Activated naive CD4-positive, alpha-beta T cell treated with anti-CD3 and anti-CD28 coated beads for 36 hours (primary cell): ENCODE data around the gene RGS5. TPM values are rescaled to one million over a fixed set of nuclear protein-coding genes. Genes with fewer than 3 reads are reported as not detected.
"Not testable (repeated sequence)": the region's sequence is repeated elsewhere in the genome, so short reads cannot be mapped to it uniquely, and the experiment has no call there.

Experiments
- CTCF ChIA-PET: fragments of 350-600 bp; sonication (Branson Sonifier 250); formaldehyde crosslinking; loops from one replicate; lab custom pipeline; 2021; ENCODE audit warnings: antibody characterized with exemption; lab: Charles Lee
- DNase-seq: peaks from one replicate; pipeline ENCODE4 v3.0.0-alpha.2; 2020
- H3K27ac Mint-ChIP-seq: one replicate; pipeline ENCODE4 v1.8.0; 2021; ENCODE audit warnings: mild to moderate bottlenecking, mixed read lengths
- H3K27me3 Mint-ChIP-seq: one replicate; pipeline ENCODE4 v1.8.0; 2021; ENCODE audit warnings: low read depth, mixed read lengths
- H3K36me3 Mint-ChIP-seq: one replicate; pipeline ENCODE4 v1.8.0; 2021; ENCODE audit warnings: low read depth, mixed read lengths
- H3K4me1 Mint-ChIP-seq: one replicate; pipeline ENCODE4 v1.8.0; 2021; ENCODE audit warnings: low read depth, mixed read lengths
- H3K4me3 Mint-ChIP-seq: one replicate; pipeline ENCODE4 v1.8.0; 2021; ENCODE audit warnings: mild to moderate bottlenecking, moderate library complexity, mixed read lengths
- H3K9me3 Mint-ChIP-seq: one replicate; pipeline ENCODE4 v1.8.0; 2021; ENCODE audit warnings: mixed read lengths
- intact Hi-C: fragments of 100-400 bp; cut with micrococcal nuclease; formaldehyde crosslinking; loops from one replicate; pipeline ENCODE4 v1.15.1; 2023
- total RNA-seq, 2 experiments: library from RNA; stranded (reverse); gene quantifications; one replicate each; pipeline ENCODE4 v1.2.3, GENCODE V29; 2021

Gene RGS5, protein sequence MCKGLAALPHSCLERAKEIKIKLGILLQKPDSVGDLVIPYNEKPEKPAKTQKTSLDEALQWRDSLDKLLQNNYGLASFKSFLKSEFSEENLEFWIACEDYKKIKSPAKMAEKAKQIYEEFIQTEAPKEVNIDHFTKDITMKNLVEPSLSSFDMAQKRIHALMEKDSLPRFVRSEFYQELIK
- total RNA-seq: 1 to 10 TPM; 1.1 to 2.8 TPM

DNA sequence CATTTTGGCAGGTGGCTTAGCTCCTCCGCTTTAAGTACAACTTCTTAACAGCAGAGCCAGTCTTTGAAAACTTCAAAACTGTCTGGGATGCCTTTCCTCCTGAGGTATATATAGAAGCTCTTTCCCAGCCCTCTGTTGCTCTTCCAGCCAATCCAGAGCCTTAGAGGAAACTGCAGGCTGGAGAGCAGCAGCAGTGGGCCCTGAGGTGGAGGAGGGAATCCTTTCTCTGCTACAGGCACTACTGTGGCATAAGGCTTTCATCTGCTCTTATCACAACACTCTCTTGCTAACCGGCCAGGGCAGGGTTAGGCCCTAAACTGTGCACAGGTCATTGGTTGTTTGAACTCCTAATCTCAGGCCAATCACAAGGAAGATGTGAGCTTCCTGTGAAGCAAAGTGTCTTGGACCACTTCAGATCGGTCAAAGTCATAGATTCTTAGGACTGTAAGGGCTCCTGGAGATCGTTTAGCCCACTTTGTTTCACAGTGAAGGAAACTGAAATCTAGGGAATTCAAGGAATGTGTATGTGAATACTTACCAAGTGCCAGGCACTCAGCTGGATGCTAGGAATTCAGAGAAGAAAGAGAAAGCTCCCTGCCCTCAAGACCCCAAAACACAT lies at the start of gene RGS5:
Gene RGS5, minus strand, starts transcription at position 84 of the 619 bp plus-strand sequence. Its CDS starts 81 bp downstream, at position 3.
- intact Hi-C loops: no loop called here
- no peaks in the 10 kb centered on the region for H3K36me3 Mint-ChIP-seq
- no peak for DNase-seq
- no peaks in the 10 kb centered on the region for H3K9me3 Mint-ChIP-seq
- CTCF ChIA-PET: interaction anchor here (0.9 kb wide), 1 partner anchor 27 kb away, joined by 3 read pairs; no protein-coding TSS in a partner anchor
- H3K27ac Mint-ChIP-seq: no peak within 1 kb of the TSS
- no peak within 1 kb of the TSS for H3K4me3 Mint-ChIP-seq
- no peaks in the 10 kb centered on the region for H3K27me3 Mint-ChIP-seq
- no peaks in the 10 kb centered on the region for H3K4me1 Mint-ChIP-seq

GRCh38 chr1:163250382-163250974 lies 47.8 kb upstream of the RGS5 start:
- no peak for DNase-seq
- Mint-ChIP-seq H3K4me1 (no peaks in the 10 kb centered on the region), H3K4me3 (no peak overlapping the region), H3K27ac (no peak overlapping the region), H3K36me3 (peaks cover 4% of the 10 kb centered on the region), H3K9me3 (peaks cover 5% of the 10 kb centered on the region), H3K27me3 (no peaks in the 10 kb centered on the region)
- intact Hi-C loops: no loop called here
- CTCF ChIA-PET: no interaction called here

DNA sequence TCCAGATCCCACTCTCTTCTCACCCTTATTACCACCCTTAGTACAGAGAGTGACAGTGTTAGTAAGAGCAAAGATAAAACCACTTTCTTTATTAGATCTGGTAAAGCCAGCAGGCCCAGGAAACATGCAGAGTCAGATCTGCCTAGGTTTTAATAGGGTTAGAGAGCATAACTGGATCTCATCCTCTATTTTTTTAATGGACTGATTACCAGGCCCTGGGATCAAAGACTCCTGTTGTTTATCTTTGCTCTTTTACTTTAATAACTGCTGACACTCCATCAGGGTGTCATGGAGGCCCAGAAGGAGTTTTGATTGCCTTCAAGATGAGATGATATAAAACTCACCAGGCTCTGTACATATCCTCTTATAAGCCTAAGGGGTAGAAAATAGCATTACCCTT lies 45.3 kb upstream of the RGS5 start:
- no peak overlapping the region for H3K27ac Mint-ChIP-seq
- H3K9me3 Mint-ChIP-seq: peaks cover 4% of the 10 kb centered on the region
- DNase-seq: no peak
- intact Hi-C loops: no loop called here
- CTCF ChIA-PET: no interaction called here
- no peaks in the 10 kb centered on the region for H3K27me3 Mint-ChIP-seq
- peaks cover 2% of the 10 kb centered on the region for H3K36me3 Mint-ChIP-seq
- no peaks in the 10 kb centered on the region for H3K4me1 Mint-ChIP-seq
- no peak overlapping the region for H3K4me3 Mint-ChIP-seq

DNA sequence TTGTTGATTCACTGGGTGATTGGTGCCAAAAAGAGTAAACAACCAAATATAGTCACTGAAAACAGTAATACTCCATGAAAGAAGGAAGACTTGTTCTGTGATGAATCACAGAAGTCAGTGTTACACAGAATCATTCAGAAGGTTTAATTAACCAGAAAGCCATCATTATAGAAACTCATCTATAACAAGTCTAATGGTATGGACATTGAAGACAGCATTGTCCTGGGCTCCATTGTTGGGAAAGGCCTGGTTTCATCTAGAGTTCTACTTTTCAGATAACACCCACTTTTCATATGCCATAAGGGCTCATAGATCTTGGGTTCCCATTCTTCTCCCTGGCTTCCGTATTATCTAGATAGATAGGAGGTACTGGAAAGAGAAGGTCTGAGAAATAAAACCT lies 41.9 kb upstream of the RGS5 start:
- H3K27me3 Mint-ChIP-seq, H3K36me3 Mint-ChIP-seq, H3K4me1 Mint-ChIP-seq, H3K27ac Mint-ChIP-seq, H3K4me3 Mint-ChIP-seq, H3K9me3 Mint-ChIP-seq, CTCF ChIA-PET, intact Hi-C loops, DNase-seq: not testable (repeated sequence)

GRCh38 chr1:163241746-163242145 lies 39.0 kb upstream of the RGS5 start:
- intact Hi-C loops: no loop called here
- H3K36me3 Mint-ChIP-seq: peaks cover 9% of the 10 kb centered on the region
- CTCF ChIA-PET: no interaction called here
- peaks cover 4% of the 10 kb centered on the region for H3K9me3 Mint-ChIP-seq
- no peaks in the 10 kb centered on the region for H3K4me1 Mint-ChIP-seq
- no peak overlapping the region for H3K27ac Mint-ChIP-seq
- DNase-seq: no peak
- no peaks in the 10 kb centered on the region for H3K27me3 Mint-ChIP-seq
- no peak overlapping the region for H3K4me3 Mint-ChIP-seq

DNA sequence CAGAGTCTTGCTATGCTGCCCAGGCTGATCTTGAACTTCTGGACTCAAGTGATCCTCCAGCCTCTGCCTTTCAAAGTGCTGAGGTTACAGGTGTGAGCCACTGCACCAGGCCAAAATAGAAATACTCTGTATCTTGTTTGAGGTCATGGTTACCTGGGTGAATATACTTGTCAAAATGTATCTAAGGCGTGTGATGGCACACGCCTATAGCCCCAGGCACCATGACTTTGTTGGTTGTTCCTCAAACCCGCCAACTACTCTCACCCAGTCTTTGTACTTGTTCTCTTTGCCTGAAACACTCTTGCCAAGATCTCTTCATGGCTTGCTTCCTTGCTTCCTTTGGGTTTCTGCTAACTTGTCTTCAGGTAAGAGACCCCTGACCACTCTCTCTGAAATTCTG lies 38.0 kb upstream of the RGS5 start:
- Mint-ChIP-seq H3K9me3 (peaks cover 4% of the 10 kb centered on the region), H3K36me3 (peaks cover 8% of the 10 kb centered on the region), H3K4me3 (no peak overlapping the region), H3K27me3 (no peaks in the 10 kb centered on the region), H3K4me1 (no peaks in the 10 kb centered on the region), H3K27ac (no peak overlapping the region)
- intact Hi-C loops: no loop called here
- CTCF ChIA-PET: no interaction called here
- DNase-seq: no peak

DNA sequence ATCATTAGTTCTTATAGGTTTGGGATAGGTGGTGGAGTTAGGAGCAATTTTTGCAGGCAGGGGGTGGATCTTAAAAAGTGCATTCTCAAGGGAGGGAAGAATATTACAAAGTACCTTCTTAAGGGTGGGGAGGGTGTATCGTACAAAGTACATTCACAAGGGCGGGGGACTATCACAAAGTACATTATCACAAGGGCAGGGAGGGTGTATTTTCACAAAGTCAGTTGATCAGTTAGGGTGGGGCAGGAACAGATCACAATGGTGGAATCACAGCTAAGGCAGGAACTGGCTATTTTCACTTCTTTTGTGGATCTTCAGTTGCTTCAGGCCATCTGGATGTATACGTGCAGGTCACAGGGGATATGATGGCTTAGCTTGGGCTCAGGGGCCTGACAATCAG lies 30.9 kb upstream of the RGS5 start:
- H3K4me1 Mint-ChIP-seq, H3K4me3 Mint-ChIP-seq, DNase-seq, H3K9me3 Mint-ChIP-seq, H3K27ac Mint-ChIP-seq, H3K27me3 Mint-ChIP-seq, intact Hi-C loops, CTCF ChIA-PET, H3K36me3 Mint-ChIP-seq: not testable (repeated sequence)

GRCh38 chr1:163231385-163231784 lies 28.7 kb upstream of the RGS5 start:
- Mint-ChIP-seq H3K4me3 (no peak overlapping the region), H3K27ac (no peak overlapping the region), H3K4me1 (no peaks in the 10 kb centered on the region), H3K9me3 (peaks cover 7% of the 10 kb centered on the region), H3K27me3 (no peaks in the 10 kb centered on the region), H3K36me3 (no peaks in the 10 kb centered on the region)
- intact Hi-C loops: no loop called here
- DNase-seq: no peak
- CTCF ChIA-PET: no interaction called here

- Mint-ChIP-seq H3K36me3 (no peaks in the 10 kb centered on the region), H3K4me1 (no peaks in the 10 kb centered on the region), H3K4me3 (no peak overlapping the region), H3K27ac (no peak overlapping the region), H3K9me3 (peaks cover 7% of the 10 kb centered on the region), H3K27me3 (no peaks in the 10 kb centered on the region)
- CTCF ChIA-PET: no interaction called here
- intact Hi-C loops: no loop called here
- no peak for DNase-seq
These were observed 28.1 kb upstream of the RGS5 start for GRCh38 chr1:163230827-163231226.

DNA sequence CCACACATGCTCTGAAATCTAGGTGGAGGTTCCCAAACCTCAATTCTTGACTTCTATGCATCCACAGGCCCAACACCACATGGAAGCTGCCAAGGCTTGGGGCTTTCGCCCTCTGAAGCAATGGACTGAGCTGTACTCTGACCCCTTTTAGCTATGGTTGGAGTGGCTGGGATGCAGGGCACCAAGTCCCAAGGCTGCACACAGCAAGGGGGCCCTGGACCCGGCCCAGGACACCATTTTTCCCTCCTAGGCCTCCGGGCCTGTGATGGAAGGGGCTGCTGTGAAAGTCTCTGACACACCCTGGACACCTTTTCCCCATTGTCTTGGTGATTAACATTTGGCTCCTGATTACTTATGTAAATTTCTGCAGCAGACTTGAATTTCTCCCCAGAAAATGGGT lies 25.6 kb upstream of the RGS5 start:
- H3K27me3 Mint-ChIP-seq, CTCF ChIA-PET, H3K4me1 Mint-ChIP-seq, intact Hi-C loops, H3K36me3 Mint-ChIP-seq, H3K9me3 Mint-ChIP-seq, DNase-seq, H3K27ac Mint-ChIP-seq, H3K4me3 Mint-ChIP-seq: not testable (repeated sequence)

GRCh38 chr1:163227126-163227525 lies 24.4 kb upstream of the RGS5 start:
- no peaks in the 10 kb centered on the region for H3K4me1 Mint-ChIP-seq
- CTCF ChIA-PET: no interaction called here
- intact Hi-C loops: no loop called here
- H3K36me3 Mint-ChIP-seq: peaks cover 2% of the 10 kb centered on the region
- DNase-seq: no peak
- peaks cover 7% of the 10 kb centered on the region for H3K9me3 Mint-ChIP-seq
- H3K27me3 Mint-ChIP-seq: no peaks in the 10 kb centered on the region
- H3K27ac Mint-ChIP-seq: no peak overlapping the region
- no peak overlapping the region for H3K4me3 Mint-ChIP-seq

- no peak for DNase-seq
- Mint-ChIP-seq H3K36me3 (no peaks in the 10 kb centered on the region), H3K4me1 (no peaks in the 10 kb centered on the region), H3K27ac (no peak overlapping the region), H3K27me3 (no peaks in the 10 kb centered on the region), H3K9me3 (no peaks in the 10 kb centered on the region), H3K4me3 (no peak overlapping the region)
- CTCF ChIA-PET: interaction anchor here (0.9 kb wide), 1 partner anchor 198 kb away, joined by 3 read pairs; no protein-coding TSS in a partner anchor
- intact Hi-C loops: no loop called here
These were observed 10.9 kb upstream of the RGS5 start for GRCh38 chr1:163213626-163214025.

- no peaks in the 10 kb centered on the region for H3K9me3 Mint-ChIP-seq
- H3K4me3 Mint-ChIP-seq: no peak overlapping the region
- no peaks in the 10 kb centered on the region for H3K27me3 Mint-ChIP-seq
- H3K27ac Mint-ChIP-seq: no peak overlapping the region
- CTCF ChIA-PET: no interaction called here
- no peaks in the 10 kb centered on the region for H3K36me3 Mint-ChIP-seq
- DNase-seq: no peak
- no peaks in the 10 kb centered on the region for H3K4me1 Mint-ChIP-seq
- intact Hi-C loops: no loop called here
These were observed 9.0 kb upstream of the RGS5 start for GRCh38 chr1:163211667-163212066.
